ENCODE measurements around the gene CXCL6. TPM values are rescaled to one million over a fixed set of nuclear protein-coding genes. Genes with fewer than 3 reads are reported as not detected.

CXCL6 gene
- total and polyA plus RNA-seq, 2 experiments from 2014 or later = 4.4 to 6.0 TPM

DNA sequence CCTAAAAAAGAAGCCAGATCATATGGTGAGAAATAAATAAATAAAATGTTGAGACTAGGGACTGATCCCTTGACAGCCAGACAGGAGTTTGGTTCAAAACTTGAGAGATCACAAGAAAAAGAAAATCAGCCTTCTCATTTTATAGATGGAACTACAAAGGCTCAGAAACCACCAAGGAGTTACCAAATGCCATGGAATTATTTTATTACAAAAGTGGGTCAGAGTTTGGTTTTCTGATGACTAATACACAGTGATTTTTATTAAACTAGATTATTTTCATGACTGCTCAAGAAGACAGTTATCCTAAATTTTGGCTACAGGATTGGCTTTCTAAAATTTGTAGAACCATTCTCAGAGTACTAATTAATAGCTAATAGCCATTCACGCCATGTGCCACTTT, 38.9 kb downstream of the CXCL6 start:
- H3K27ac ChIP-seq = no peak overlapping the region
- no peaks in the 10 kb centered on the region for H3K27me3 ChIP-seq
- H4K20me1 ChIP-seq (ENCODE audit: insufficient read depth, poor library complexity, severe bottlenecking) = no peaks in the 10 kb centered on the region
- no peak overlapping the region for H3K4me3 ChIP-seq
- no peaks in the 10 kb centered on the region for H3K36me3 ChIP-seq (replicated peaks; ENCODE audit: insufficient read depth, low read depth)
- WGBS (ENCODE audit: low lambda C conversion rate, missing lambda C conversion rate) = 92% methylated on average over 1 of the region's 1 CpG
- H3K9me2 ChIP-seq (replicated peaks; ENCODE audit: insufficient read depth) = no peaks in the 10 kb centered on the region
- H3K9me3 ChIP-seq (ENCODE audit: low read depth) = no peaks in the 10 kb centered on the region
- H2AFZ ChIP-seq = no peak overlapping the region
- TF ChIP-seq, protein P1, sequence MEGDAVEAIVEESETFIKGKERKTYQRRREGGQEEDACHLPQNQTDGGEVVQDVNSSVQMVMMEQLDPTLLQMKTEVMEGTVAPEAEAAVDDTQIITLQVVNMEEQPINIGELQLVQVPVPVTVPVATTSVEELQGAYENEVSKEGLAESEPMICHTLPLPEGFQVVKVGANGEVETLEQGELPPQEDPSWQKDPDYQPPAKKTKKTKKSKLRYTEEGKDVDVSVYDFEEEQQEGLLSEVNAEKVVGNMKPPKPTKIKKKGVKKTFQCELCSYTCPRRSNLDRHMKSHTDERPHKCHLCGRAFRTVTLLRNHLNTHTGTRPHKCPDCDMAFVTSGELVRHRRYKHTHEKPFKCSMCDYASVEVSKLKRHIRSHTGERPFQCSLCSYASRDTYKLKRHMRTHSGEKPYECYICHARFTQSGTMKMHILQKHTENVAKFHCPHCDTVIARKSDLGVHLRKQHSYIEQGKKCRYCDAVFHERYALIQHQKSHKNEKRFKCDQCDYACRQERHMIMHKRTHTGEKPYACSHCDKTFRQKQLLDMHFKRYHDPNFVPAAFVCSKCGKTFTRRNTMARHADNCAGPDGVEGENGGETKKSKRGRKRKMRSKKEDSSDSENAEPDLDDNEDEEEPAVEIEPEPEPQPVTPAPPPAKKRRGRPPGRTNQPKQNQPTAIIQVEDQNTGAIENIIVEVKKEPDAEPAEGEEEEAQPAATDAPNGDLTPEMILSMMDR (IDR thresholded peaks at IDR 0.05; ENCODE audit: poor library complexity) = no peak
- TF ChIP-seq EZH2phosphoT487 (IDR thresholded peaks at IDR 0.05; ENCODE audit: low read depth, severe bottlenecking, unreplicated experiment) (no peak), EZH2 (IDR thresholded peaks at IDR 0.05; ENCODE audit: borderline replicate concordance) (no peak)
- no peak overlapping the region for H3K4me2 ChIP-seq
- DNase-seq (ENCODE audit: low spot score) = no peak
- H3K79me2 ChIP-seq = no peaks in the 10 kb centered on the region
- no peaks in the 10 kb centered on the region for H3K4me1 ChIP-seq (ENCODE audit: insufficient read depth)

DNA sequence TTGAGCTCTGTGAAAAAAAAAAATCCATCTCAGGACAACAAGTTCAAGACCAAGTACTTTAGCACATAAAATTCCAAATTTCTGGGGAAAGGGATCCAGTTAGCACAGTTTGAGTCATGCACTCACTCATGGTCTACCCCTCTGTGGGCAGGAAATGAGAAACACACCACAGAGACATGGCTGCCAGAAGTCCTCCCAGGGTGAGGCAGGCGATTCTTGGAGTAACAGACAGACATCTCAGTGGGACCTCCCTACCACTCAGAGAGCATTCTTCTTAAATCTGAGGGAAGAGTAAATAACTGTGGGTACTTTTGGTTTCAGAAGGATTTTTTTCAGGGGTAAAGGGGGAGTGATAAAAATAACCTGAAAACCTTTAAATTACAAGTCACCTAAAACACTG, 46.8 kb downstream of the CXCL6 start:
- Histone ChIP-seq H4K20me1 (ENCODE audit: insufficient read depth, poor library complexity, severe bottlenecking) (no peaks in the 10 kb centered on the region), H3K9me3 (ENCODE audit: low read depth) (no peaks in the 10 kb centered on the region), H3K4me2 (no peak overlapping the region), H3K36me3 (replicated peaks; ENCODE audit: insufficient read depth, low read depth) (no peaks in the 10 kb centered on the region), H3K27me3 (no peaks in the 10 kb centered on the region), H3K4me3 (no peak overlapping the region), H3K27ac (no peak overlapping the region), H2AFZ (no peak overlapping the region), H3K79me2 (no peaks in the 10 kb centered on the region), H3K4me1 (ENCODE audit: insufficient read depth) (no peaks in the 10 kb centered on the region), H3K9me2 (replicated peaks; ENCODE audit: insufficient read depth) (no peaks in the 10 kb centered on the region)
- 86% methylated on average over 1 of the region's 1 CpG for WGBS (ENCODE audit: low lambda C conversion rate, missing lambda C conversion rate)
- TF ChIP-seq, protein P1 (IDR thresholded peaks at IDR 0.05; ENCODE audit: poor library complexity) = no peak
- TF ChIP-seq EZH2 (IDR thresholded peaks at IDR 0.05; ENCODE audit: borderline replicate concordance) (no peak), EZH2phosphoT487 (IDR thresholded peaks at IDR 0.05; ENCODE audit: low read depth, severe bottlenecking, unreplicated experiment) (no peak)
- no peak for DNase-seq (ENCODE audit: low spot score)

DNA sequence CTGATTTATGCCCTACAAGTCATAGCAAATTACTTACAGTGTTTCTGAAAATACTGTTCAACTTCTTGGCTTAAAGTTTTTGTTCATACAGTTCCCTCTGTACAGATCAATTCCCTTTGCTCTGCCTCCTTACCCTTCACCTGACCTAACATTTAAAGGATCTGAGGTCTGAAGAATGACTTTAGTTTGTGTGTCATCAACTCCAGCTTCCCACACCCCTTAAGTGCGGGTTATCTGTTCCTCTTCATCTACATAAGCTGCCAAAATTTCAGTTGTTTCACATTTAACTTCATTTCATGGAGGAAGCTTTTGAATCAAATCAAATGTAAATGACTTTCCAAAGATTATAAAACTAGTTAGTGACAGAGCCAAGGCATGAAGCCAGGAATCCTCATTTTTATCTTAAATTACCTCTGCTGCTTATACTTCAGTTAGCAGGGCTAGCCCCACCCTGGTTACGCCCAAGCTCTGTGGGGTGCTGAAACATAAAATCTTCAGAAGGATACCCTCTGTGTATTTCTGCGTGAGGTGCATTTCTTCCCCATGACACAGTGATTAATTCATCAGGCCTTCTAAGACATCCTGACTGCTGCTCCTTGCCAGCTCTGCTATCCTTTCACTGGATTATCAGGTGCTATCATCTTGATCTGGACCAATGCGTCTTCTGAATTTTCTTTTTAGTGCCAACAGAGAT, 49.2 kb downstream of the CXCL6 start:
- TF ChIP-seq EZH2 (IDR thresholded peaks at IDR 0.05; ENCODE audit: borderline replicate concordance) = no peak
- TF ChIP-seq, protein P1 (IDR thresholded peaks at IDR 0.05; ENCODE audit: poor library complexity) = no peak
- no peak for TF ChIP-seq EZH2phosphoT487 (IDR thresholded peaks at IDR 0.05; ENCODE audit: low read depth, severe bottlenecking, unreplicated experiment)
- Histone ChIP-seq H3K27ac (no peak overlapping the region), H2AFZ (no peak overlapping the region), H3K9me2 (replicated peaks; ENCODE audit: insufficient read depth) (no peaks in the 10 kb centered on the region), H3K27me3 (no peaks in the 10 kb centered on the region), H3K4me2 (no peak overlapping the region), H3K4me1 (ENCODE audit: insufficient read depth) (no peaks in the 10 kb centered on the region), H3K9me3 (ENCODE audit: low read depth) (no peaks in the 10 kb centered on the region), H3K79me2 (no peaks in the 10 kb centered on the region), H4K20me1 (ENCODE audit: insufficient read depth, poor library complexity, severe bottlenecking) (no peaks in the 10 kb centered on the region), H3K4me3 (no peak overlapping the region), H3K36me3 (replicated peaks; ENCODE audit: insufficient read depth, low read depth) (no peaks in the 10 kb centered on the region)
- WGBS (ENCODE audit: low lambda C conversion rate, missing lambda C conversion rate) = 90% methylated on average over 4 of the region's 4 CpGs
- no peak for DNase-seq (ENCODE audit: low spot score)

Other genes starting within 250 kb of the CXCL6 start
- gene RASSF6, start 216.2 kb upstream of the CXCL6 start, total RNA-seq = 6.0 and 6.5 TPM in 2 replicates
- gene RASSF6, start 216.2 kb upstream of the CXCL6 start, polyA plus RNA-seq = 2.1 and 3.0 TPM in 2 replicates
- gene CXCL8, start 96.1 kb upstream of the CXCL6 start, total RNA-seq = 32.5 and 43.9 TPM in 2 replicates
- gene CXCL8, start 96.1 kb upstream of the CXCL6 start, polyA plus RNA-seq = 21.6 and 35.0 TPM in 2 replicates
- not detected in 2 replicates for gene PF4V1, start 16.6 kb downstream of the CXCL6 start, total RNA-seq
- not detected in 2 replicates for gene PF4V1, start 16.6 kb downstream of the CXCL6 start, polyA plus RNA-seq
- gene CXCL1, start 32.7 kb downstream of the CXCL6 start, total RNA-seq = 8.3 and 9.6 TPM in 2 replicates
- 28.8 and 33.5 TPM in 2 replicates for gene CXCL1, start 32.7 kb downstream of the CXCL6 start, polyA plus RNA-seq
- 4.3 TPM in 1 of 2 replicates, not detected in the other for gene PF4, start 145.3 kb downstream of the CXCL6 start, total RNA-seq
- gene PF4, start 145.3 kb downstream of the CXCL6 start, polyA plus RNA-seq = 3.0 and 3.3 TPM in 2 replicates
- gene PPBP, start 151.5 kb downstream of the CXCL6 start, total RNA-seq = 0.28 and 1.2 TPM in 2 replicates
- gene PPBP, start 151.5 kb downstream of the CXCL6 start, polyA plus RNA-seq = not detected in 2 replicates
- gene CXCL5, start 162.0 kb downstream of the CXCL6 start, total RNA-seq = 27.7 and 31.9 TPM in 2 replicates
- 22.4 and 31.3 TPM in 2 replicates for gene CXCL5, start 162.0 kb downstream of the CXCL6 start, polyA plus RNA-seq
- 12.9 and 16.1 TPM in 2 replicates for gene CXCL3, start 202.0 kb downstream of the CXCL6 start, total RNA-seq
- 77.1 and 92.1 TPM in 2 replicates for gene CXCL3, start 202.0 kb downstream of the CXCL6 start, polyA plus RNA-seq

Data from hepatocyte (in vitro differentiated cells).